Mesenteric fat pad (tissue), 1 donor: ENCODE measurements around the gene FYB1. TPM values are rescaled to one million over a fixed set of nuclear protein-coding genes. Genes with fewer than 3 reads are reported as not detected.

Source experiments
- DNase-seq: peaks from one replicate; pipeline ENCODE4 v3.0.0-alpha.2; 2020; ENCODE audit warnings: low spot score
- total RNA-seq: library from RNA; stranded (reverse); fragmentation: NEBNext Ultra II Directional; extraction: Animal tissue kit (Norgen Biotek cat#: 25700); gene quantifications from one replicate; pipeline ENCODE4 v1.2.1, GENCODE V29; 2021
- donor health status: DM: yes; HTN: yes; CAD: no.

The FYB1 gene
- total RNA-seq, 1 donor from 2014 or later: 27.8 TPM

GRCh38 chr5:39131210-39132127 is 87.9 kb downstream of the FYB1 start:
- DNase-seq: no peak

- DNase-seq: no peak
Measured at GRCh38 chr5:39130716-39131115, 88.6 kb downstream of the FYB1 start.

- no peak for DNase-seq
Measured at GRCh38 chr5:39121922-39122321, 97.4 kb downstream of the FYB1 start.

GRCh38 chr5:39121315-39121714 is 98.0 kb downstream of the FYB1 start:
- no peak for DNase-seq

GRCh38 chr5:39120052-39120420 is 99.3 kb downstream of the FYB1 start:
- no peak for DNase-seq

GRCh38 chr5:39119404-39120051 is 99.8 kb downstream of the FYB1 start:
- DNase-seq: no peak

- no peak for DNase-seq
Measured at GRCh38 chr5:39118638-39119037, 100.7 kb downstream of the FYB1 start.

- no peak for DNase-seq
Measured at GRCh38 chr5:39117401-39117800, 102.0 kb downstream of the FYB1 start.

GRCh38 chr5:39116344-39117170 is 102.8 kb downstream of the FYB1 start:
- DNase-seq: no peak

- no peak for DNase-seq
Measured at GRCh38 chr5:39115644-39116343, 103.6 kb downstream of the FYB1 start.

- no peak for DNase-seq
Measured at GRCh38 chr5:39114155-39114554, 105.2 kb downstream of the FYB1 start.

- no peak for DNase-seq
Measured at GRCh38 chr5:39113354-39113953, 105.9 kb downstream of the FYB1 start.

- DNase-seq: no peak
Measured at GRCh38 chr5:39109606-39110005, 109.8 kb downstream of the FYB1 start.

- DNase-seq: no peak
Measured at GRCh38 chr5:39108987-39109386, 110.4 kb downstream of the FYB1 start.

- no peak for DNase-seq
Measured at GRCh38 chr5:39107350-39107749, 112.0 kb downstream of the FYB1 start.

GRCh38 chr5:39106322-39106721 is 113.0 kb downstream of the FYB1 start:
- no peak for DNase-seq

GRCh38 chr5:39104221-39104620 is 115.1 kb downstream of the FYB1 start:
- no peak for DNase-seq

- DNase-seq: no peak
Measured at GRCh38 chr5:39102684-39103155, 116.6 kb downstream of the FYB1 start.

- DNase-seq: no peak
Measured at GRCh38 chr5:39100851-39101396, 118.4 kb downstream of the FYB1 start.

GRCh38 chr5:39100301-39100850 is 119.0 kb downstream of the FYB1 start:
- DNase-seq: no peak
